HepG2 (cell line): ENCODE data around the gene PTK7. TPM values are rescaled to one million over a fixed set of nuclear protein-coding genes. Genes with fewer than 3 reads are reported as not detected.
A peak's percentile ranks its signal among the peaks of the same experiment; 100 is the strongest.

Experiments
- ATAC-seq: fragments of 200-7000 bp; cut with Tn5 transposase; 3 replicates; pipeline ENCODE4 v1.9.1; 2020; ENCODE audit warnings: mild to moderate bottlenecking, moderate library complexity
- BruUV-seq: library from RNA; stranded (reverse); fragments of 400-500 nt; replicated peaks from 2 replicates; lab custom pipeline; 2021; lab: Mats Ljungman, UMichigan
- CTCF ChIA-PET: fragments of 300-600 bp; formaldehyde crosslinking; extraction: SDS; loops from one replicate; lab custom pipeline; 2021; ENCODE audit warnings: low total read pairs, inconsistent platforms, low intra/inter-chr PET ratio; lab: Yijun Ruan, JAX
- POLR2A ChIA-PET: fragments of 350-600 bp; sonication (Branson Sonifier 250); formaldehyde crosslinking; loops from one replicate; lab custom pipeline; 2020; ENCODE audit warnings: antibody characterized with exemption, inconsistent platforms; lab: Yijun Ruan, JAX
- DNase-seq: peaks from one replicate; pipeline ENCODE4 v3.0.0-alpha.2; 2015; ENCODE audit warnings: low spot score
- FAIRE-seq: peaks from 3 replicates; lab custom pipeline; 2011; peaks lifted over from hg19 to GRCh38; lab: Jason Lieb, UNC
- H2AFZ ChIP-seq: one replicate; pipeline ENCODE4 v1.6.1; 2011; ENCODE audit warnings: low read length, inconsistent platforms
- H3K27ac ChIP-seq: fragments of 300-600 bp; 3 replicates; pipeline ENCODE4 v1.8.0; 2011; ENCODE audit warnings: mixed run types, mild to moderate bottlenecking, mixed read lengths, low read length, inconsistent platforms; ENCODE audit not compliant: insufficient read depth; ENCODE audit errors: extremely low read length
- H3K27me3 ChIP-seq, 2 experiments: fragments of 200-600 bp in 1 of 2; 2 replicates in 1 of 2; 3 replicates in 1 of 2; pipeline versions ENCODE4 v1.6.0 to v1.8.0; 2011; ENCODE audit warnings: low read length in 2 of 2, mild to moderate bottlenecking in 2 of 2, moderate library complexity in 2 of 2, inconsistent platforms in 1 of 2; ENCODE audit not compliant: insufficient read depth in 2 of 2, control insufficient read depth in 1 of 2
- H3K36me3 ChIP-seq, 2 experiments: fragments of 200-600 bp in 1 of 2; replicated peaks in 1 of 2; 2 replicates in 1 of 2; 3 replicates in 1 of 2; pipeline versions ENCODE4 v1.5.1 to v1.8.0; 2011; ENCODE audit warnings: low read length in 2 of 2, inconsistent platforms in 1 of 2; ENCODE audit not compliant: insufficient read depth in 2 of 2, control insufficient read depth in 1 of 2
- H3K4me1 ChIP-seq: 2 replicates; pipeline ENCODE4 v1.5.1; 2012; ENCODE audit warnings: low read length, inconsistent platforms; ENCODE audit not compliant: insufficient read depth
- H3K4me2 ChIP-seq: 2 replicates; pipeline ENCODE4 v1.6.0; 2011; ENCODE audit warnings: low read depth, low read length, inconsistent platforms
- H3K4me3 ChIP-seq, 3 experiments: fragments of 200-600 bp in 1 of 3; sonication (generic), shearing (Covaris generic) in 1 of 3; replicated peaks in 1 of 3; 2 replicates each; pipeline ENCODE4 v1.5.1; 2011 to 2016; ENCODE audit warnings: low read length in 3 of 3, inconsistent platforms in 2 of 3, low read depth in 2 of 3, mild to moderate bottlenecking in 2 of 3, control low read depth in 1 of 3, mixed read lengths in 1 of 3; ENCODE audit not compliant: insufficient read depth in 1 of 3
- H3K79me2 ChIP-seq: one replicate; pipeline ENCODE4 v1.6.1; 2011; ENCODE audit warnings: low read length, inconsistent platforms; ENCODE audit not compliant: insufficient read depth
- H3K9ac ChIP-seq: 2 replicates; pipeline ENCODE4 v1.6.0; 2011; ENCODE audit warnings: mild to moderate bottlenecking, low read depth, low read length, inconsistent platforms; ENCODE audit not compliant: insufficient read depth
- H3K9me3 ChIP-seq: 2 replicates; pipeline ENCODE4 v1.5.1; 2012; ENCODE audit warnings: mild to moderate bottlenecking, low read length
- H4K20me1 ChIP-seq: 2 replicates; pipeline ENCODE4 v1.6.0; 2011; ENCODE audit warnings: inconsistent platforms, mild to moderate bottlenecking, low read length, moderate library complexity; ENCODE audit not compliant: insufficient read depth
- MAFG ChIP-seq: sonication (generic); formaldehyde crosslinking; IDR thresholded peaks from 2 replicates; pipeline ENCODE4 v1.5.1; 2020; ENCODE audit warnings: mild to moderate bottlenecking, missing genetic modification reagents
- NCOA1 ChIP-seq: sonication (generic); formaldehyde crosslinking; IDR thresholded peaks from 2 replicates; pipeline ENCODE4 v1.9.0; 2021; ENCODE audit warnings: missing genetic modification reagents
- NFIB ChIP-seq: sonication (generic); formaldehyde crosslinking; IDR thresholded peaks from 2 replicates; pipeline ENCODE4 v1.9.0; 2021; ENCODE audit warnings: missing genetic modification reagents, mild to moderate bottlenecking, borderline replicate concordance
- PATZ1 ChIP-seq: sonication (generic); formaldehyde crosslinking; IDR thresholded peaks from 2 replicates; pipeline ENCODE4 v1.4.0; 2020; ENCODE audit warnings: missing genetic modification reagents
- ZNF263 ChIP-seq: sonication (generic); formaldehyde crosslinking; IDR thresholded peaks from 2 replicates; pipeline ENCODE4 v1.4.0; 2020; ENCODE audit warnings: missing genetic modification reagents
- ZNF264 ChIP-seq: sonication (generic); formaldehyde crosslinking; IDR thresholded peaks from 2 replicates; pipeline ENCODE4 v1.4.0; 2020; ENCODE audit warnings: missing genetic modification reagents
- WGBS: methylation state at CpG from one replicate; pipeline ENCODE4 v1.1.6; 2017; ENCODE audit warnings: low lambda C conversion rate; 5-methylcytosine and 5-hydroxymethylcytosine counted together
- in situ Hi-C: cut with HindIII; loops from 2 replicates; pipeline ENCODE4 v1.10.0; 2017; ENCODE audit warnings: low pct_unique_long_range_greater_than_20kb; ENCODE audit not compliant: extremely low pct_ligation_motif_present
- intact Hi-C: fragments of 100-400 bp; cut with micrococcal nuclease; formaldehyde crosslinking; loops from one replicate; pipeline ENCODE4 v1.10.0; 2022; ENCODE audit not compliant: unreplicated experiment
- polyA plus RNA-seq, 8 experiments: library from polyadenylated mRNA; depleted of rRNA in 3 of 8; stranded (reverse) in 7 of 8; unstranded in 1 of 8; fragments of >200 nt; fragmentation: Illumina TruSeq in 4 of 8; extraction: Trizol in 4 of 8; gene quantifications; 2 replicates each; pipeline versions ENCODE4 v1.2.1 to v1.2.3, GENCODE V29; 2011 to 2016; ENCODE audit warnings: low read depth in 4 of 8, missing spikeins in 1 of 8, mixed read lengths in 1 of 8; ENCODE audit not compliant: insufficient read depth in 1 of 8
- total RNA-seq, 5 experiments: library from RNA; depleted of rRNA; stranded (reverse); fragments of >200 nt; fragmentation: Illumina TruSeq; extraction: Trizol; gene quantifications; 2 replicates each; pipeline ENCODE4 v1.2.3, GENCODE V29; 2016; ENCODE audit warnings: low read depth in 1 of 5

Gene PTK7
- total and polyA plus RNA-seq, 2 of the 13 experiments (the other 11 are each of a cell fraction or from before 2014, with no cell fraction given) = 98.5 to 99.8 TPM

GRCh38 chr6:43055966-43056365 is 20.1 kb upstream of the PTK7 start:
- Histone ChIP-seq H3K4me1 (peaks cover 48% of the 10 kb centered on the region), H2AFZ (no peak overlapping the region), H3K27me3 (no peaks in the 10 kb centered on the region; a peak in 1 of 5 replicates), H3K9ac (no peak overlapping the region), H3K4me2 (no peak overlapping the region), H3K9me3 (no peaks in the 10 kb centered on the region), H3K36me3 (peaks cover 2 to 26% of the 10 kb centered on the region in 2 experiments; a peak in 4 of 5 replicates), H3K4me3 (no peak overlapping the region), H3K79me2 (peaks cover 48% of the 10 kb centered on the region), H3K27ac (no peak overlapping the region), H4K20me1 (no peaks in the 10 kb centered on the region)
- in situ Hi-C loops (no loop called here), intact Hi-C loops (no loop called here)
- POLR2A ChIA-PET = interaction anchor here (0.9 to 1.9 kb wide), 4 partner anchors 8 to 127 kb away, joined by 3 to 7 read pairs (median 3); partner anchors contain the start of genes CNPY3, PEX6 and PPP2R5D
- CTCF ChIA-PET = no interaction called here
- 97% methylated on average over 8 of the region's 8 CpGs for WGBS
- BruUV-seq = no TSS peak
- ATAC-seq (no peak), FAIRE-seq (no peak), DNase-seq (no peak)
- no peak for TF ChIP-seq ZNF264

GRCh38 chr6:43058531-43058930 is 17.6 kb upstream of the PTK7 start:
- peaks cover 35% of the 10 kb centered on the region for H3K79me2 ChIP-seq
- 61% methylated on average over 1 of the region's 1 CpG for WGBS
- intact Hi-C loops (loop anchor here (2.0 kb wide), 1 partner anchor 18 kb away; the partner anchor contains the start of gene PTK7), in situ Hi-C loops (no loop called here)
- H3K4me3 ChIP-seq = peak overlapping the region; percentile 74 to 99 (median 93)
- H3K36me3 ChIP-seq = peaks cover 2 to 29% of the 10 kb centered on the region in 2 experiments; a peak in 4 of 5 replicates
- ATAC-seq (no peak), DNase-seq (no peak), FAIRE-seq (no peak)
- no peaks in the 10 kb centered on the region for H4K20me1 ChIP-seq
- CTCF ChIA-PET = no interaction called here
- POLR2A ChIA-PET = interaction anchor here (1.0 to 3.3 kb wide), 8 partner anchors 18 to 168 kb away, joined by 3 to 103 read pairs (median 36); partner anchors contain the start of genes KLHDC3, MEA1, PEX6 and PPP2R5D
- BruUV-seq = no TSS peak
- H3K4me1 ChIP-seq = peaks cover 42% of the 10 kb centered on the region
- H3K4me2 ChIP-seq = peak overlapping the region; percentile 91
- peak overlapping the region; percentile 88 for H3K9ac ChIP-seq
- no peak overlapping the region for H2AFZ ChIP-seq
- TF ChIP-seq PATZ1 (CRISPR knock-in tag) = 0 out of 2 replicates have a peak, but pooled peaks have one; percentile 3
- no peak for TF ChIP-seq NCOA1 (CRISPR knock-in tag)
- no peak for TF ChIP-seq ZNF263
- no peak for TF ChIP-seq MAFG (CRISPR knock-in tag)
- no peak for TF ChIP-seq NFIB (CRISPR knock-in tag)
- peak overlapping the region; percentile 74 for H3K27ac ChIP-seq
- H3K27me3 ChIP-seq = no peaks in the 10 kb centered on the region; a peak in 1 of 5 replicates
- no peaks in the 10 kb centered on the region for H3K9me3 ChIP-seq
